Measurements from ENCODE around the gene HAND1.

- TF ChIP-seq CTCF (IDR thresholded peaks at IDR 0.05), result no peak
- no peak for TF ChIP-seq POLR2A (IDR thresholded peaks at IDR 0.05)
These were observed 13.6 kb downstream of the HAND1 start for GRCh38 chr5:154464438-154464837.

Data from adrenal gland (tissue), 5 donors.